Colon (tissue), 2 donors: ENCODE data around the gene SMURF2.
"Not testable (repeated sequence)": the region's sequence is repeated elsewhere in the genome, so short reads cannot be mapped to it uniquely, and the experiment has no call there.

Experiments
- FAIRE-seq: peaks from 2 replicates; lab custom pipeline; 2012; peaks lifted over from hg19 to GRCh38; lab: Jason Lieb, UNC
- donor health status: control.
- donor health status: control.

The SMURF2 gene

DNA sequence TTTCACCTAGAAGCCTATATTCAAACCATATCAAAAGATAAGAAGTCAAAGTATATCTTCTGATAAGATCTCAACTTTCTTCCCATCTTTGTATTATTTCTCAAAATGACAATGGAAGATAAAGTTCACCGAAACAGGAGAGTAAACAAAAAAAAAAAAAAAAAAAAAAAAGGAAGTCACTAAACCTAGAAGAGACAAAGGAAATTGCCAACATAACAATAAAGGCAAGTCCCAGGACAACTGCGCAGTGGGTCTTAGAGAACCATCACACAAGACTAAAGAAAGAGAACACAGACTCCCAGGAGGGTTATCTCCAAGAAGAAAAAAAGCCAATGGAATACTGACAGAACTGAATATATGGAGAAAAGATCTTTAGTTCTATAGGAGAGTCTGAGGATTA lies 65.7 kb downstream of the SMURF2 start:
- no peak for FAIRE-seq

DNA sequence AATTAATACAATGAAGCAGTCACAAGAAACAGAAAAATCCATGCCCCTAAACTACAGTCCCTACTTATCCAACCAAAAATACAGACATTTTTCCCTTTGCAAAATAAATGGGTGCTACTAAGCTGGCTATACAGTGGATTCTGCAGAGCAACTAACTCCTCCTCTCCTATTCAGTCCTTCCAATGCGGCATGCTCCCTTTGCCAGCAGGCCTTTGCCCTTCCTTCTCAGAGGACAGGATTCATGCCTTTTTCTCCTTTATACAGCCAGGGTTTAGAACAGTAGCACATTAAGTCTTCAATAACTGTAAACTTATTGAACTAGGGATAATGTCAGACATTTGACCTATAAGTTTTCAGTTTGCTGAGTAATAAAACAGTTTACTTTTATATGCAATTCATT lies 70.2 kb downstream of the SMURF2 start:
- FAIRE-seq = no peak

DNA sequence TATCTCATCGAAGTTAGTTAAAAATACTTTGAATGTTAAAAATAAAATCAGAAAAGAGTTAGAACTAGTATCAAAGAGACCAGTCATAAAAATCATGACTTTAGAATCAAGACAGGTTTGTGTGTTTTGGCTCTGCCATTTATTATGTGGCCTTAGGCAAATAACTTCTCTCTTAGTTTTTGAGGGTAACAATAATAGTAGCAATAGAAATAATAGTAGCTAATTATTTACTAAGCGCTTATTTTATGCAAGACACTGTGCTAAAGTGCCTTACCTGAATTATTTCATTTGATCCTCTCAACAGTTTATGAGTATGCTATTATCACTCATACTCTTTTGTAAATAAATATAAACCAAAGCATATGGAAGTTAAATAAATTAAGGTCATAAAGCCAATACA lies 77.0 kb downstream of the SMURF2 start:
- FAIRE-seq = no peak

DNA sequence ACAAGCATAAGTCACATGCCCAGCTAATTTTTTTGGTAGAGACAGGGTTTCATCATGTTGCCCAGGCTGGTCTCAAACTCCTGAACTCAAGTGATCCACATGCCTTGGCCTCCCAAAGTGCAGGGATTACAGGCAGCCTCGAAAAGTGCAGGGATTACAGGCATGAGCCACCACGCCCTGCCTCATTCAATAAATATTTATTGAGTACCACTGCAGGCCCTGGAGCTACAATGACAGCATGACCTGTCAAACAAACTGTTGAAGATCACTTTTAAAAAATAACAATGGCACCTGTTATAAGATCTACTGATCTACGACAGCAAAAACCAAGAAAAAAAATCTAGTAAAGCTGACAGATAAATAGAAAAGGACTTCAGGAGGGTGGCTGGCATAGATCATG lies 79.1 kb downstream of the SMURF2 start:
- no peak for FAIRE-seq

DNA sequence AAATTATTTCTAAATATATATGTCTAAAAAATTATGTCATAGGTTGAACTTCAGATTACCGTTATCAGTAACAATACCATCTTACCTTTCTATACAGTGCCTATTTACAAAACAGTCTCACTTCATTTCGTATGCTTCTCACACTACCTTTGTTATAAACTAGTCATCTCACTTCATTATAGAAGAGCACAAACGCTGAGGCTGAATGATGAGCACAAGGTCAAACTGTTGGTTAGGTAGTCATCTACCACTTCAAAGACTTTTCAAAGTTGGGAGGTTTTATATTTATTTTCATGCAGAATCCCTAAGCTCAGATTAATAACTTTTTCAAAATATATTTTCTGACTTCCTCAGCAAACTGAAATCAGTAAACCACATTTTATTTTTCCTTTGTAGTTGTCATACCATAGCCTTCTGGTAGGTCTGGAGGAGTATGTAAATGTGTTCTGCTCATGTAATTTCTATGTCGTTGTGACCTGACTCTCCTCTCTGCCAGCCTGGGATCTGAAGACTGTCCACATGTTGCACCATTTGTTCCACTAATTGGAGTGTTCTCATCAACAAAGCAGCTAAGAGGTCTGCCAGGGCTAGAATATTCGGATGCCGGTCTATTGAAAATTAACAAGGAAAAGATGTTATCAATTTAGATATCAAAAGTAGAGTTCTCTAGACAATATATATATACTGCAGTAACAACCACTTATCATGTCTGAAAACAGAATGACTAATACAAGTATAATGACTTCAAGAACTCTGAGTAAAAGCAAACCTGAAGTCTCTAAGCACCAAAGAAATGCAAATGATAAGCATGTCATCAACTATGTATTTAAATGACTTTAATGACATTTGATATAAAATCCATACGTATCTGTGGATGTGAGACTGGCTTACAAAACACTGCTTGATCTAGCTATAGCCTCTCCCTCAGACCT lies 81.5 kb downstream of the SMURF2 start:
- no peak for FAIRE-seq

DNA sequence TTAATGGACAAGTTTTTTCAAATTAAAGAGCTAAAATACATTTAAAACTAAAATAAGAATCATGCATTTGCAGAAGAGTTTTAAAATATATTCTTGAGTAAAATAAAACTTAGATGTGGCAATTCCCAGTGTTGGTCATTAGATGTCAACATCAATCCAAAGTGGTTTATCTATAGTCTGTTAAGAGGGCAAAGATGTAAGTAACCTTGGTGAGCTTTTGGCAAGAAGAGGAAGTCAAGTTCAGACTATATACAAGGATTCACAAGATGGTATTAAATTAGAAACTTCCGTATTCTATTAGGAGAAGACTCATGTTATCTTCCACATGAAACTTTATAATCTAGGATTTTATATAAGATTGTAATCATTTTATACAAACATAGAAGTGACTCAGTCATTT lies 82.2 kb downstream of the SMURF2 start:
- FAIRE-seq = no peak

DNA sequence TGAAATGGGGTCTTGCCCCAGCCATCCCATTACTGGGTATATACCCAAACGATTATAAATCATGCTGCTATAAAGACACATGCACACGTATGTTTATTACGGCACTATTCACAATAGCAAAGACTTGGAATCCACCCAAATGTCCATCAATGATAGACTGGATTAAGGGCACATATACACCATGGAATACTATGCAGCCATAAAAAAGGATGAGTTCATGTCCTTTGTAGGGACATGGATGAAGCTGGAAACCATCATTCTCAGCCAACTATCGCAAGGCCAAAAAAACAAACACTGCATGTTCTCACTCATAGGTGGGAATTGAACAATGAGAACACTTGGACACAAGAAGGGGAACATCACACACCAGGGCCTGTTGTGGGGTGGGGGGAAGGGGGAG lies 85.1 kb downstream of the SMURF2 start:
- FAIRE-seq = not testable (repeated sequence)

DNA sequence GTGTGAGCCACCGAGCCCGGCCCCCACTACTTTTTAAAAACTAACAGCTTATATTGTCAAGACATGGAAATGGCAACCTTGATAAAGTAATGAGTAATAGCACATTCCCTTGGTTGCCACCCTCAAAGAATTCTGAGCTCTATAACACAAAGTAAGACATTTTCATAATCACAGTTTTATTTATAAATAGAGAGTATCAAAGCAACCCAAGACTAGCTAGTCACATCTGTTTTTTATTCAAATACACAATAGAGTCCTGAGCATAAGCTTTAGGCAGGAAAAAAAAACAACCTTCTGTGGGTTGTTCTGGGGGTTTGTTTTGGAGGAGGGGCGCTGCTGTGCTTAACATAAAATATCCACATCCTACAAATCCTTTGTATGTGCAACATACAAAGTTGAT lies 86.7 kb downstream of the SMURF2 start:
- FAIRE-seq = no peak

DNA sequence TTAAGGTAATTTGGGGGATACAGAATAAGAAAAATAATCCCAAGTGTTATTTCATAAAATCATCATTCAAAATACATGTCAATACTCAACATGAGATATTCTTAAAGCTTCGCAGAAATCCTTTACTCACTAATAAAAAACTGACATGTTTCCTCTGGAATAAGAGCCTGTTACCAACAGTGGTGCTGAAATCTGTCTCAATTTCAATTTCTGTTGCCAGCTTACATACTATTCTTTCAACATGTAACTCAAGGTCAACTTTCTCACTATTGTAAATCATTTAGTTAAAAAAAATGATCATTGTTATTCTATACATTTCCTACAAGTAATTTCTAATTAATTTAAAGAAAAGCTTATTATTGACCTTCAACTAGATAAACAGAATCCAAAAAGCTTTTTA lies 87.5 kb downstream of the SMURF2 start:
- no peak for FAIRE-seq

DNA sequence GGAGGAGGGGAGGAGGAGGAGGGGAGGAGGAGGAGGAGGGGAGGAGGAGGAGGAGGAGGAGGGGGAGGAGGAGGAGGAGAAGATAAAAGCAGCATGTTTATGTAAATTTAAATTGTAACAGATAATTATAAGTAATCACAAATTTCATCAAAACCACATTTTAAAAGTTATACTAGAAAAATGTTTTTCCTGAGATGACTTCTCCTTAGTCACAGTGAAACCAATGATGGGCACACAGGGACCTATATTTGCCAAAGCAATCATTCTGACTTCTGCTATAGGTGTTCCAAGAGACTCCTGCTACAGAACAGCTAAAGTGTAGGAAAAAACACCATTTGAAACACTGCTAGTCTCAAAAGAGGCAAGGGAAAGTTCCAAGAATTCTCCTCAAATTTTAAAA lies 88.9 kb downstream of the SMURF2 start:
- FAIRE-seq = no peak

DNA sequence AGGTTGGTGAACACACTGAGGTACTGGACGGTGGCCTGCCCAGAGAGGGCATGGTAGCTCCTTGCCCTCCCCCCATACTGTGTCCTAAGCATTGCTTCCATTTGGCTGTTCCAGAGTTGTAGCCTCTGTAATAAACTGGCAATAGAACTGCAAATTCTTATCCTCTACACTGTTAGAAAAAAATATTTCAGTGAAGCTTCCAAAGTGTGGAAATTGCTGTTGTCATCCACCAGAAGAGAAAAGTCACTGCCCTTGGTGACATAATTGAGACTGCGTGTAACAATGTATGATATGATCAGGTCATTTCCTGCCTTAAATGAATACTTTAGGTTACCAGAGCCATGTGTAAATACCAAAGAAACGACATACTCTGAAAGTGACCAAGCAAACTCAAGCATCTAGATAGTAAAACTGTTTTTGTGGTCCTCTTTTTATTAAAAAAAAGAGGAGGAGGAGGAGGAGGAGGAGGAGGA lies 89.4 kb downstream of the SMURF2 start:
- FAIRE-seq = no peak

DNA sequence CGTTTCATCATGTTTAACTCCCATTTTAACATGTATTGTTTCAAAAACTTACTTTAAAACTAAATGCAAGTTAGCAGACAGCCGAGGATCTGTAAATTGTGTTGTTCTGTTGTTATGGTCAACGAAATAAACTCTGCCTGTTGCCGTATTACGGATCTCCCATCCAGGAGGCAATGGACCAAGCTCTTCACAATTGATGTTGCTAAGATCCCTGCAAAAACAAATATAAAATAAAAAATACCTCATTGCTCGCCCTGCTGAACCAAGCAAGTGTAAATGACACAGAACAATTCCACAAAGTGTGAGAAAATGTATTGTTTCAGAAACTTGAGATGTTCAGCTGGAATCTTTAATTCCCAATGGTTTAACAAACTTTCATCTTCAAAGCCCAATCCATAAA lies 90.4 kb downstream of the SMURF2 start:
- no peak for FAIRE-seq

DNA sequence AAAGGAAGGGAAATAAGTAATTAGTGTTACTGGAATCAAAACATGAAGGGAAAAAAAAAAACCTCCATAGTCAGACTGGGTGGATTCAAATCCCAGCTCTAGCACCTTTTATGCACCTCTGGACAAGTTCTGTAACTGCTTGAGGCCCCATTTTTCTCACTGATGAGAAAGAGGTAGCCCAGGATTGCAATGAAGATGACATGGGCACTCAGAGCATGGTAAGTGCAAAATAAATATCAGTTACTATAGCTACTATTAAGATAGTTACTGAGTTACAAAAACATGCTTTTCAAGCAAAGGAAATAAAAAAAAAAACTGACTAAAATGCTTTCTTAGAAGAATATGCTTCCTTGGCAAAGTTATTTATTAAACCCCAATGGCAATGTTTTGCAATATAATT lies 96.5 kb downstream of the SMURF2 start:
- FAIRE-seq = no peak

DNA sequence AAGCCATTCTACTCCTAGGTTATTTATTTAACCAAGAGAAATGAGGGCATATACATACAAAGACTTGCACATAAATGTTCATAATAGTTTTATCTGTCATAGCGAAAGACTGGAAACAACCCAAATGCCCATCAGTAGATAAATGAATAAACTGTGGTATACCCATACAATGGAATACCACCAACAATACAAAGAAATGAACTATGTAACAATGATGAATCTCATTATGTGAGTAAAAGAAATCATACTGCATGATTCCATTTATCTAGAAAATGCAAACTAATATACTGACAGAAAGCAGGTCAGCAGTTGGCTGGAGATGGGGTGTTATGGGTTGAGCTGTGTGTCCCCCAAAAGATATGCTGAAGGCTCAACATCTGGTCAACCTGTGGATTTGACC lies 98.0 kb downstream of the SMURF2 start:
- FAIRE-seq = no peak

DNA sequence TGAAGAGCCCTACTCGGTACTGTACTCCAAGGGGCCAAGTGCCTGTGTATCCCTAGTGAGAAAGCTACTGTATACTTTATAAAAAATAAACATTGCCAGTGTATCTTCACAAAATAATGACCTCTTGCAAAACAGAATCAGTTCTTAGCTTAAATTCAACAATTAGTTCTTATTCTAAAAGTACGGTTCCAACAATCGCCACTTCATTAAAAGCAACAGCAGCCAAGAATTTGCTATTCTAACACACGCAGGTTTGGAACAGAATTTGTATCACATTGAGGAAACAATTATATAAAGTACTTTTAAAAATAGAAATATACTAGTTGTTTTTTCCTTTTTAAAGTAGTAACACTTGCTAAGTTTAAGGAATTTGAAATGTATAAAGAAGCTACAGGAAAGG lies 106.8 kb downstream of the SMURF2 start:
- FAIRE-seq = no peak

DNA sequence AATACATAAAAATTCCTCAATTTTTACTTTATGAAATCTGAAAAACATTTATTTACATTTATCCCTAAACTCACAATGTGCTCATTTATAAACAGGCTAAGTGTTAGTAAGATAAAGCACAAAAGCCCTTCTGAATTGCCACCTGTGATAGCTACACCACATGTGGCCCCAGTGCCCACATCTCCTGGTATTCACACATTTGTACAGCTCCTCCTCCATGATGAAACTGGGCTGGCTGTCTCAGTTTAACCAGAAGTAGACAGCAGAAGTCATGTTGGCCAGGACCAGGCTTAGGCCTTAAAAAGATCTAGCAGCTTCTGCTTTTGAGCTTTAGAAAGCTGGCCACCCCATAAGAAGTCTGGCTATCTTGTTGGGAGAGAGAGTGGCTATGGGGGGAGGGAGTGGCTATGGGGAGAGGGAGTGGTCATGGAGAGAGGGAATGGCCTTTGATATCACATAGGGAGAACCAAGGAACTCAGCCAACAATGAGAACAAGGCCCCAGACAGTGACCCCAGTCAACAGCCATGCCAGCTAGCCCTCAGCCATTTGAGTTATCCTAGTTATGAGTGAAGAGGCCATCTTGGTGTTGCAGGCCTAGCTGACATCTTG lies 108.0 kb downstream of the SMURF2 start:
- no peak for FAIRE-seq

DNA sequence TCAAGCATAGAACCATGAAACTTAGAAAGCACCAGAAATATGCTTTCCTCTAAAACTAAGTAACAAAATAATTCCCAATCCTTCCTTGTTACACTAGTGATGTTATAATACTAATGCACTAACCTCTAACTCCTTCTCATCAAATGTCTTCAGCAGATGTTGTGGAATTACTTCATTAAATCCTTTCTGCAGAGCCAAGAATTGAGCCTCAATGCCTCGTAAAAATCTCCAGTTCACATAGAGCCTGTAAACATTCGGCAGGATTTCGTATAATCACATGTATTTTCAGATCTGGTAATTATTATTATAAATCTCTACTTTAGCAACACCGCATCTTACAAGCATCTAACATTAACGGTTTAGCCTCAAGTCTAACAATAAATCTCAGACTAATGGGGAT lies 110.6 kb downstream of the SMURF2 start:
- FAIRE-seq = no peak

DNA sequence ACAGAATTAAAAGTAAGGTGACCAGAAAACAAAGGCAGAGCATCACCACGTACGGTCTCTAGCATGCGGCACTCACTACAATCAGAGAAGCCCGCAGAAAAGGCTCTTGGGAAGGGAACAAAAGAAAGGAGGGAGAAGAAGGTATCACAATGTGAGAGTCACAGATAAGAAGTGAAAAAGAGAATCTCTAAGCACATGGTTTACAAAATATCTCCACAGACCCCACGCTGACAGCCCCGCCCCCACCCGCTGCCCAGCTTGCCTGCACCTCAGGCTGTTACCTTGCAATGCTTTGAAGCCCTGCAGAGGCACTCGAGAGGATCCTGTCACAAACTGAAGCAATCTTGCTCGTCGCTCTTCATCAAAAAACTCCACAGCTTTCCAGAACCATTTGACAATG lies 114.8 kb downstream of the SMURF2 start:
- no peak for FAIRE-seq

DNA sequence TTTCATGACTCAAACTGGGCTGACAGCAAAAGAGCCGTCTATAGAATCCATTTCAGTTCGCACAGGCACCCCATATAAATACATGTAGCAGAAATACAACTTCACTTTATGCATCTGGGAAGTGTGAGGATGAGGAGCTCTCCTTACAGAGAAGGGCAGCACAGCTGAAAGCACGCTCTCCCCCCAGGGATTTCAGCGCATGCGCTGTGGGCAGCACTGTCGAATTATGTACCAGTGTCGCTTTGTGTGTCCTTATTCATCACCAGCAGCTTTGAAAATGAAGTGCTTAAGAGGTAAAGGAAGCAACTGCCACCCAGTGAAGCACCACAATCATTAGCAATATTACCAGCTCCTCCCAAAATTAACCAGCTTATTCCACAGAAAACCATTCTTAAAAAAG lies 115.4 kb downstream of the SMURF2 start:
- no peak for FAIRE-seq

DNA sequence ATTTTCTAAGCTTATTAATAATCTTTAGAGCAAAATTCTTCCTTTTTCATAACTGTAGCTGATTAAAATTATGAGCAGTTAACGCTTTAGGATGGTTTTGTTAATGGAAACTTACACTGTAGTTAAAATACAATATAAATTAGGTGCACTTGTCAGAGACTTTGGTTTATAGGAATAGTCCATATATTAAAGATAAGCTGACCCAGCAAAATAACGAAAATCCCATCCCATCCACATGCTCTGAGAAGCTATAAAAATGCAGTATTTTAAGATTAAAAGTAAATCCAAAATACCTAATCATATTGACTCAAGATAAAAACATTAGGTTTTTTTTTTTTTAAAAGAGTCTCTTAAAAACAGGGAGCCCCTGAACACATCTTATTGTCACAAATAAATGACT lies 117.4 kb downstream of the SMURF2 start:
- no peak for FAIRE-seq

DNA sequence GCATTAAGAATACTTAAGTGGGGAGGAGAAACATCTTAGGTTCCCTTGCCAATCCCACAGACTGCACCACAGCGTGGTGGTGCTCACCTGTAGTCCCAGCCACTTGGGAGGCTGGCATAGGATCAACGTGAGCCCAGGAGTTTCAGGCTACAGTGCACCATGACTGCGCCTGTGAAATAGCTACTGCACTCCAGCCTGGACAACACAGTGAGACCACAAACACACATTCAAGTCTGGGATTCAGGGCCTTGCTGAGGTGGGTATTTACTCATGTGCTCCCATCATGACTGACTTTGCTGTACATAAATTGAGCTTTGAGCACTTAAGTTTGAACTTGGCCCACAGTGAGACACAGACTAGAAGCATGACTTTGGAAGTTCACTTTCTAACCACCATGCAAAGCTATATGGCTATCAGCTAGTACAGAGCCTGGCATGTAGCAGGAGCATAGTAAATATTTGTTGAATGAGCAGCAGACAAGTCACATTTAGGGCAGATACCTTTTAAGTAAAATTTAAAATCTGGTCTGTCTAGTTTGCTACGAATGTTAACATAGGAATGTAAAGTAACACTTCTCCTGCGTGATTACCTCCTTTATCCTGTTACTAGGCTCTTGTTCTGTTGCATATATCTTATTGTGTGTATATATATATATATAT lies 121.9 kb downstream of the SMURF2 start:
- no peak for FAIRE-seq

DNA sequence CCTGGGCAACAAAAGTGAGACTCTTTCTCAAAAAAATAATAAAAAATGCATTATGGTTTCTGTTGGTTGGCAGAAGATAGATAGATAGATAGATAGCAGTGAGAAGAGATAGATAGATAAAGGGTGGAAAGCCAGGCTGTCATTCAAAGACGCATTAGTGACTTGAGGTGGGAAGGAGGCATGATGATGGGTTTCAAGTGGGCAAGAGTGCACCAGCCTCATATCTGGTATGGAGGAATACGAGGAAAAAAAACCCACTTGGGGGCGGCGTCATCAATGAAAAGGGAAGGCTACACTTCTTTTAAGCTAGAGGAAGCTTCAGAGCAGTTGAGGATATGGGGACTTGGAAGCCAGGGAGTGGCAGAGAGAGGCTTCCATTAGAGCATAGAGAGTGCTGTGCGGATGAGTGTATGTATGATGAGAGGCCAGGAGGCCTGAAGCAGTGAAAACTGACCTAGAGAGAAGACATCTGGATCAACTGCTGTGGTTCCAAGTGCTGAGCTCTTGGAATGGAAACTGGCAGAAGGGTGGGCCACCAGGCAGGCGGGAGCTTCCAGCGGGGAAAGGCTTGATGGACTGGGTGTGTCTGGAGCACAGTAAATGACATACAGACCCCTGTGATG lies 123.5 kb downstream of the SMURF2 start:
- FAIRE-seq = no peak

DNA sequence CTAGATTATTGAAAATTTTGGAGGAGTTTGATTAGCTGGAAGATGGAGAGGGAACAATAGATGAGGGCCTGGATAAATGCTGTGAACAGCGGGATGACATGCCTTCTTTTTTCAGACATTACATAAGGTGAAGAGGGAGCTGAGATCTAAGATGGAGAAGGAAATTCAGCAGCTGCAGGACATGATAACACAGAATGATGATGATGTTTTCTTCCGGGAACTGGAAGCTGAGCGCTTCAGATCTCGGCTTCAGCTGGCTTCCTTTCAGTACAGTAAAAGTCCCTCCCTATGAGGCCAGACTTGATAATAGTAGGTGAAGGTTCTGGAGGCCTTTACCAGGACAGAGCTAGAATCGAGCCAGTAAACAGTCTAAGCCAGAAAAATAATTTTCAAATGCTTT lies 124.6 kb downstream of the SMURF2 start:
- FAIRE-seq = no peak
